ENCODE results near the gene TMEM250.

The TMEM250 gene

GRCh38 chr9:136131629-136132511, 13.2 kb upstream of the TMEM250 start:
- DNase-seq, result no peak

DNA sequence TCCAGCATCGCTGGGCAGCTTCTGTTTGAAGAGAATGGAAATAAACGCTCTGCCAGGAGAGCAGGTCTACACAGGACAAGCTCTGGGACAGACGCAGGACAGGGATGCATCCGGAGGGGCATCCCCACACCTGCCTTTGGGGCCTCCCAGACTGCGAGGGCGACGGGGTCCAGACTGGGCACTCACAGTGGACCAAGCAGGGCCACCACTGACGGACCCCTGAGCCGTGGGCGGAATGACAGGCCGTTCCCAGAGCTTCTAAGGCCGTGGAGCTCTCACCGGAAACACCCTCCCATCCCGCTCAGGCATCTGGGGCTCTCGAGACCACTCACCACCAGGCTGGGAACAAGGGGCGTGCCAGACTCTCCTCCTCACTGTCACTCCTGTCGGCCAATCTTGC, 10.5 kb upstream of the TMEM250 start:
- no peak for DNase-seq

DNA sequence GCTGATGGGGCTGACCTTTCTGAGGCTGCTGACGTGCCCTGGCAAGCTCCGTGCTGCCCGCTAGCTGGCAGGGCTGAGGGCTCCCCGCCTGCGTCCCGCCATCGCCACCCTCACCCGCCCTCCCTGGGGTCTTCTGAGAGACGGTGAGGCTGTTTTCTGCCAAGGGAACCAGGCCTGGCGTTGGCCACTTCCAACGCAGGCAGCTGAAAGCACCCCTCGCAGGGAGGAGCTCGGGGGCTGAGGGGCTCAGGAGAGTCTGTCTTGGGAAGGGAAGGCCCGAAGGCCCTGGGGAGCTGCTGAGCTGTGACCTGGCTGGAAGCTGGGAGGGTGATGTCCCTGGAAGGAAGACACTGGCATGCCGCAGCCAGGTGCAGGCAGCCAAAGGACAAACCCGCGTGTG, 9.8 kb upstream of the TMEM250 start:
- DNase-seq, result no peak

- DNase-seq, result no peak
These were observed 8.6 kb upstream of the TMEM250 start for GRCh38 chr9:136127313-136127712.

- DNase-seq, result no peak
These were observed 6.5 kb upstream of the TMEM250 start for GRCh38 chr9:136124976-136125692.

- peak; percentile 94 for DNase-seq
These were observed 4.0 kb upstream of the TMEM250 start for GRCh38 chr9:136122425-136123383.

DNA sequence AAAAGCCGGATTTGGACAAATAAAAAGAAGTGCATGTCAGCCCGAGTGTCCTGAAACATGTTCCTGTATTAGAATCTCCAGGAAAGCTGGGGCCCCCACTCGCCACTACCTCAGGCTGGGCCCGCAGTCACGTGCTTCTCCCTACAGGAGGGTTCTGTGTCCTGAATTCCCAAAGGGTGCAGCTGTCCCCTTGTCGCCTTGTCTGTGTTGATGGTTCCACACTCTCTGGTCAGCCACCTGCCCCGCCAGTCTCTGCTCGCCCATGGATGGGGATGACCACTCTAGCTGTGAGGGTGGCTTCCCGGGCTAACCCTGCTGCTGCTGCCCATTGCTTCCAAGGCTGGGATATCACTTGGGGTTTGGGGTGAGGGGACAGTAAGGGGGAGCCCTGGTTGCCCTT, 3.1 kb upstream of the TMEM250 start:
- DNase-seq, result no peak

DNA sequence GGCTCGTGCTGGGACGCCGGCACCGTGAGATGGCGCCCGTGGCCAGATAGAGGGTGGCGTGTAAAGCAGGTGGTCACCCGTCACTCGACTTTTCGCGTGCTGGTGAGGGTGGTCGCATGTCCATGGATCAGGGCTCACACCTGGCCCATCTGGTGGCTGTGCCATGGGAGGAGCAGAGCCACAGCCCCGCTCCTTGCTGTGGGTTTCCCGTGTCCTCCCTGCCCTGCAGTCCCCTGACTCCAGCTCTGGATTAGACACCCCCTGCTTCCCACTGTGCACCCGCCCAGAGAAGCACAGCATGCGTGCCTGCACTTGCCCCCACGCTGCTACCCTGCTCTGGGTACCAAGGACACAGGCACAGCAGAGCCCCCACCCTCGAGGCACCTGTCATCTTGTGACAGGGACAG, 1.8 kb upstream of the TMEM250 start:
- DNase-seq, result no peak

GRCh38 chr9:136119883-136120393, 1.3 kb upstream of the TMEM250 start:
- DNase-seq, result no peak

- no peak for DNase-seq
These were observed 597 bp upstream of the TMEM250 start for GRCh38 chr9:136119061-136119882.

DNA sequence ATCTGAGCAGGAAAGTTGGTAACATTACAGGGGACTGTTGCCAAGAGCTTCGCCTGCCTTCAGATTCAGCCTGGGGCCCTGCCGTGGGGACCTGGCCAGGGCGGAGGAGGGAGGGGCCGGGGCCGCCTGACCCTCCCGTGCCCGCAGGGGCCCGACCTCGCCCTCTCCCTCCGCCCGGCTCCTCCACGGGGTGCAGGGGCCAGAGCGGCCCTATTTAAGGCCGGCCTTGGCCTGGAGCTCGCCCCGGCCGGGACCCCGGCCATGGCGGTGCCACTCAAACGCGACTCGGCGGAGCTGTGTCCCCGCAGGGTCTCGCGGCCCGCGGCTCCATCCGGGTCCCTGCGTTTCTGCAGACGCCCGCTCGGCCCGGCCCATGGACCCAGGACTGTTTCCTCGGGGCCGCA, 757 bp downstream of the TMEM250 start:
- no peak for DNase-seq

DNA sequence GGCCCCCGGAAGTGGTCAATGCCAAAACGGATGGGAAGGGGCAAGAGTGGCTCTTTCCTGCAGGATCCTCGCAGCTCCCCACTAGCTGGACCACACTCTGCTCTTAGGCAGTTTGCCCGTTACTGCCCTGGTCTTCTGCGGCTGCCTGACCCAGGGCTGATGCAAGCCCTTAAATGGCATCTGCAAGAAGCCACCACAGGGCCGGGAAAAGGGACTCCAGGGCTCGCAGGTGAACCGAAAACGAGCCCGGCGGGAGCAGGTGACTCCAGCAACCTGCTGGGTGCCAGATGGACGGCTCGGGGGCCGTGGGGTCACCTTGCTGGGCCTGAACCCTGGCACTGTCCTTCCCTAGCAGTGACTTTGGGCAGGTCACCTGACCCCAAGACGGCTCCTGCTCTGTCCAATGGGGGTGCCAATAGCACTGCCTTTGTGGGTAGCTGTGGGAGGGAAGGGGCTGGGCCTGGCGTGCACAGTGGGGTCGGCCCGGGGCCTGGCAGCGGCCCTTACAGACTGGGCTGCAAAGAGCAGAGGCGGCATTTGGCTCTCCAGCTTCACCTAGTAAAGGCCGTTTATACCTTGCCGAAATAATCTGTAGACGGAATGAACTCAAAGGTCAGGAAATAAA, 1.3 kb downstream of the TMEM250 start:
- DNase-seq, result no peak

GRCh38 chr9:136116360-136117098, 2.1 kb downstream of the TMEM250 start:
- DNase-seq, result no peak

GRCh38 chr9:136115641-136116359, 2.9 kb downstream of the TMEM250 start:
- DNase-seq, result no peak

DNA sequence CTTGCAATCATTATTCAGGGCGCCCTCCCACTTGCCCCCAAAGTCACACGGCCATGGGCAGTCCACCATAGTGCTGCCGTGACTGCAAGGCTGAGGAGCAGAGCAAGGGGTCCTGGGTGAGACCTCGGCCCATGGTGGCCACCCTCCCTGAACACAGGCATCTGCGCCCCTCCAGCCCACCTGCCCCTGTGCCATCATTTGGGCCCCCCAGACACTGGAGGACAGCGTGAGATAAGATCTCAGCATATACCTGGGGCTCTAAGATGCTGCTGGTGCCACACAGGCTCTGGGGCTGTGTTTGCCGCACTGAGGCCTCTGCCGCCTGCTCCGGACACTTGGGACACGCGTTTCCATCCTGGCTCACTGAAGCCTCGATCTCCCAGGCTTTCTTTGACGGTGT, 3.5 kb downstream of the TMEM250 start:
- DNase-seq, result no peak

- no peak for DNase-seq
These were observed 4.1 kb downstream of the TMEM250 start for GRCh38 chr9:136114610-136115009.

DNA sequence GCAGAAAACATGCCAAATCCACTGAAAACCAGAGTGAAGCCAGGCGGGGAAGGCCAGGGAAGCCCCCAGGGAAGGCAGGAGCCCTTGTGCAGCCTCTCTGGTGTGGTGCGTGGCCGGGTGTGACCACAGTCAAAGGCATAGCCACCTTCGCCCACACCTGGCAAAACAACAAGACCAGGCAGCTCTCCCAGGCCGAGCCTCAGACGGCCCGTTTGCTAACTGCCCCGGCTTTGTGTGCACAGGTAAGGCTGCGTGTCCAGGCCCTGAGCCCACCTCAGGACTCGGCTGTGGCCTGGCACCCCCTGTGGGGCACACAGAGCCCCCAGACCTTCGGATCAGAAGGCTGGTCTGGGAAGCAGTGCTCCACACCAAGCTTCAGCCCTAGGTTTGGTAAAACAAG, 6.1 kb downstream of the TMEM250 start:
- no peak for DNase-seq

DNA sequence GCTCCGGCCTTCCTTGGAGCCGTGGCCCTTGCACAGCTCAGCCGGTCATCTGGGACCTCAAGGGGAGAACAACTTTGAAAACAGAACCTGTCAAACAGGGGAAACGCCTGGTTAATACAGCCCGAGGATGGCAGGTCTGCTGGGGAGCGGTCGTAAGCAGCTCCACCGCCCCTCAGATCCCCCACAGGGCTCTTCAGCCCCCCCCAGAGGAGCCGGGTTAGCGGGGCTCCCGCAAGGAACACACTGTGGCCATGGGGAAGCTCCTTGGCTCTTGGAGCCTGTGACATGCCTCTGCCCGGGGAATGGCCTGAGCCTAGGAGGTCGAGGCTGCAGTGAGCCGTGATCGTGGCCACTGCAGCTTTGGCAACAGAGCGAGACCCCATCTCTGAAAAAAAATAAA, 6.8 kb downstream of the TMEM250 start:
- DNase-seq, result no peak

DNA sequence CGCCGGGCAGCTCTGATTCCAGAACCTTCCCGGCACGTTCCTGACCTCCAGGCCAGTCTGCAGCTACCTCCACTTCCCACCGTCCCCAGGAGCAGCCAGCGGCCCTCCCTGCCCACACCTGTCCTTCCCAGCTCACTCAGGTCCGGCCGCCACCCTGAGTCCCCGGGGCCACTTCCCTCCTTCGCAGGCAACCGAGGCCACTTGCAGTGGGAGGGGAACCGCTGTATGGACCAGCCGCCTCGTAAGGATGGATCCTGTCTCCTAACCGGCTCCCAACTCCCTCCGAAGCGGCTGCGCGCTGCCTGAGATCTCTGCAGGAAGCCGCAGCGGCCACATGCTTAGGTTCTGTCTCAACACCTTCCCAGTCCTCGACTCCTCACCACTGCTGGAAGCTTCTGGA, 7.5 kb downstream of the TMEM250 start:
- no peak for DNase-seq
